GM23338 (cell line): Measurements from ENCODE around the gene SPINT1. TPM values are rescaled to one million over a fixed set of nuclear protein-coding genes. Genes with fewer than 3 reads are reported as not detected.

Source experiments
- ATAC-seq: fragments of 200-7000 bp; cut with Tn5 transposase; 3 replicates; pipeline ENCODE4 v1.9.1; 2020
- DNase-seq: peaks from one replicate; pipeline ENCODE4 v3.0.0-alpha.2; 2015; ENCODE audit warnings: low spot score
- H2AFZ ChIP-seq: fragments of 200-600 bp; sonication (generic); 2 replicates; pipeline ENCODE4 v1.8.0; 2016; ENCODE audit warnings: antibody characterized with exemption, mild to moderate bottlenecking, moderate library complexity
- H3F3A ChIP-seq: fragments of 200-600 bp; sonication (generic); replicated peaks from 2 replicates; pipeline ENCODE4 v1.8.0; 2017; ENCODE audit warnings: antibody characterized with exemption, mixed run types, low read depth
- H3K27ac ChIP-seq: fragments of 200-600 bp; sonication (generic); 2 replicates; pipeline ENCODE4 v1.6.1; 2016; ENCODE audit warnings: low read depth
- H3K27me3 ChIP-seq: fragments of 200-600 bp; sonication (generic); 2 replicates; pipeline ENCODE4 v1.8.0; 2016; ENCODE audit warnings: mild to moderate bottlenecking, mixed run types, moderate library complexity; ENCODE audit not compliant: insufficient read depth
- H3K36me3 ChIP-seq: fragments of 200-600 bp; sonication (generic); 2 replicates; pipeline ENCODE4 v1.8.0; 2016; ENCODE audit warnings: mild to moderate bottlenecking; ENCODE audit not compliant: insufficient read depth
- H3K4me1 ChIP-seq: fragments of 200-600 bp; sonication (generic); 2 replicates; pipeline ENCODE4 v1.8.0; 2016; ENCODE audit warnings: mild to moderate bottlenecking, moderate library complexity; ENCODE audit not compliant: insufficient read depth
- H3K4me2 ChIP-seq: fragments of 200-600 bp; sonication (generic); 2 replicates; pipeline ENCODE4 v1.7.1; 2017; ENCODE audit warnings: mixed run types
- H3K4me3 ChIP-seq: fragments of 200-600 bp; sonication (generic); 2 replicates; pipeline ENCODE4 v1.6.1; 2016; ENCODE audit warnings: mixed run types
- H3K79me2 ChIP-seq: fragments of 200-600 bp; sonication (generic); replicated peaks from 2 replicates; pipeline ENCODE4 v1.8.0; 2017; ENCODE audit warnings: mild to moderate bottlenecking; ENCODE audit not compliant: insufficient read depth
- H3K9me2 ChIP-seq: fragments of 200-600 bp; sonication (generic); 2 replicates; pipeline ENCODE4 v1.8.0; 2017; ENCODE audit not compliant: insufficient read depth
- H4K20me1 ChIP-seq: fragments of 200-600 bp; sonication (generic); replicated peaks from 2 replicates; pipeline ENCODE4 v1.8.0; 2017; ENCODE audit warnings: mild to moderate bottlenecking; ENCODE audit not compliant: insufficient read depth
- H3K27ac Mint-ChIP-seq: 2 replicates; pipeline ENCODE4 v1.8.0; 2020; ENCODE audit warnings: inconsistent platforms, mild to moderate bottlenecking, moderate library complexity, mixed read lengths
- H3K27me3 Mint-ChIP-seq: 3 replicates; pipeline ENCODE4 v1.8.0; 2022; ENCODE audit warnings: low read depth, mild to moderate bottlenecking, moderate library complexity, mixed read lengths, inconsistent platforms; ENCODE audit not compliant: insufficient read depth, poor library complexity
- H3K36me3 Mint-ChIP-seq: 3 replicates; pipeline ENCODE4 v1.8.0; 2021; ENCODE audit warnings: low read depth, mild to moderate bottlenecking, inconsistent platforms, moderate library complexity, mixed read lengths
- H3K4me1 Mint-ChIP-seq: 3 replicates; pipeline ENCODE4 v1.8.0; 2020; ENCODE audit warnings: mild to moderate bottlenecking, inconsistent platforms, mixed read lengths
- H3K4me3 Mint-ChIP-seq: 3 replicates; pipeline ENCODE4 v1.8.0; 2021; ENCODE audit warnings: moderate library complexity, mild to moderate bottlenecking, inconsistent platforms, mixed read lengths
- H3K9me3 Mint-ChIP-seq: 3 replicates; pipeline ENCODE4 v1.8.0; 2020; ENCODE audit warnings: moderate library complexity, mild to moderate bottlenecking, inconsistent platforms, mixed read lengths
- CREB1 ChIP-seq: fragments of 250-450 bp; sonication (Bioruptor Pico); IDR thresholded peaks from 2 replicates; pipeline ENCODE4 v1.5.0; 2020; ENCODE audit warnings: low read depth, mild to moderate bottlenecking, moderate library complexity
- EZH2 ChIP-seq: fragments of 200-600 bp; sonication (generic); IDR thresholded peaks from one replicate; pipeline ENCODE4 v1.8.0; 2017; ENCODE audit warnings: antibody characterized with exemption, mild to moderate bottlenecking, low read depth; ENCODE audit not compliant: unreplicated experiment
- EZH2phosphoT487 ChIP-seq: fragments of 200-600 bp; sonication (generic); IDR thresholded peaks from one replicate; pipeline ENCODE4 v1.8.1; 2018; ENCODE audit warnings: antibody characterized with exemption; ENCODE audit not compliant: unreplicated experiment
- POLR2AphosphoS5 ChIP-seq: IDR thresholded peaks from 2 replicates; pipeline ENCODE4 v1.6.1; 2016; ENCODE audit warnings: antibody characterized with exemption, low read depth
- ZNF331 ChIP-seq: fragments of 250-450 bp; sonication (Bioruptor Pico); IDR thresholded peaks from 2 replicates; pipeline ENCODE4 v1.5.0; 2020; ENCODE audit warnings: low read depth, mild to moderate bottlenecking, moderate library complexity
- polyA plus RNA-seq: library from polyadenylated mRNA; unstranded; fragments of >200 nt; fragmentation: Nextera tagmentation; extraction: Ambion mirVana; gene quantifications from 2 replicates; pipeline ENCODE4 v1.2.1, GENCODE V29; 2016
- total RNA-seq: library from RNA; depleted of rRNA; stranded (reverse); fragments of >200 nt; shearing (Covaris generic); gene quantifications from 2 replicates; pipeline ENCODE4 v1.2.3, GENCODE V29; 2014
- TF ChIP-seq, protein P1 (sequence below), 2 experiments: fragments of 200-600 bp in 1 of 2; sonication (generic) in 1 of 2; conservative IDR thresholded peaks; 2 replicates each; pipeline versions ENCODE4 v1.5.1 to v1.6.1; 2016 to 2017; ENCODE audit warnings: antibody characterized with exemption in 2 of 2, low read depth in 2 of 2, mild to moderate bottlenecking in 2 of 2, moderate library complexity in 1 of 2
- TF ChIP-seq, protein P2 (sequence below): fragments of 250-450 bp; sonication (Bioruptor Pico); IDR thresholded peaks from 2 replicates; pipeline ENCODE4 v1.5.0; 2020; ENCODE audit warnings: mild to moderate bottlenecking, moderate library complexity

Gene SPINT1
- total and polyA plus RNA-seq, 2 experiments from 2014 or later = 41.3 to 253 TPM

DNA sequence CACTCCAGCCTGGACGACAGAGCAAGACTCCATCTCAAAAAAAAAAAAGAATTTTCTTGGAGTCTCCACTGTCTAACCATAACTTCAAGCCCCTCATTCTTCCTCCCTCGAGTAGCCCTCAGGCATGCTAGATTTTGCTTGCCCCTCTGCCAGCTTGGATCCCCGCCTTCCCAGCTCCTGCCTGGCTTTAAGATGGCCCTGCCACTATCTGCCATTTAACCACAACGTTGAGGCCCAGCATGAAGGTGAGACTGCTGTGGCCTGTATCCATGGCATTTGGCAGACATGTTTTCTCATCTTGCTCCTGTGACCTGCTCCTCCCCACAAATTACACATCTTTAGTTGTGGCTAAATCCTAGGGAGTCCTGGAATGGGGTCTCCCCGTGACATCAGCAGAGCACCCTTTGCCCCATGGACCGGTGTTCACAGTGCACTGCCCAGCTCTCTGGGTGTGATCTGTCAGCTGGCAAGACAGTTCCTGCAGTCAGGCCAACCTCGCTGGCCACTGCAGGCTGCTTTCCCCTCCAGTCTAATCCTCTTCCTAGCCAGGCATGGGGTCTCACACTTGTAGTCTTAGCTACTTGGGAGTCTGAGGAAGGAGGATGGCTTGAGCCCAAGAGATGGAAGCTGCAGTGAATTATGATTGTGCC, 60.8 kb downstream of the SPINT1 start (continued):
- TF ChIP-seq EZH2 = no peak
- TF ChIP-seq, protein P1, sequence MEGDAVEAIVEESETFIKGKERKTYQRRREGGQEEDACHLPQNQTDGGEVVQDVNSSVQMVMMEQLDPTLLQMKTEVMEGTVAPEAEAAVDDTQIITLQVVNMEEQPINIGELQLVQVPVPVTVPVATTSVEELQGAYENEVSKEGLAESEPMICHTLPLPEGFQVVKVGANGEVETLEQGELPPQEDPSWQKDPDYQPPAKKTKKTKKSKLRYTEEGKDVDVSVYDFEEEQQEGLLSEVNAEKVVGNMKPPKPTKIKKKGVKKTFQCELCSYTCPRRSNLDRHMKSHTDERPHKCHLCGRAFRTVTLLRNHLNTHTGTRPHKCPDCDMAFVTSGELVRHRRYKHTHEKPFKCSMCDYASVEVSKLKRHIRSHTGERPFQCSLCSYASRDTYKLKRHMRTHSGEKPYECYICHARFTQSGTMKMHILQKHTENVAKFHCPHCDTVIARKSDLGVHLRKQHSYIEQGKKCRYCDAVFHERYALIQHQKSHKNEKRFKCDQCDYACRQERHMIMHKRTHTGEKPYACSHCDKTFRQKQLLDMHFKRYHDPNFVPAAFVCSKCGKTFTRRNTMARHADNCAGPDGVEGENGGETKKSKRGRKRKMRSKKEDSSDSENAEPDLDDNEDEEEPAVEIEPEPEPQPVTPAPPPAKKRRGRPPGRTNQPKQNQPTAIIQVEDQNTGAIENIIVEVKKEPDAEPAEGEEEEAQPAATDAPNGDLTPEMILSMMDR (conservative IDR thresholded peaks at IDR 0.05; ENCODE audit: low read depth in 2 of 2) = no peak

DNA sequence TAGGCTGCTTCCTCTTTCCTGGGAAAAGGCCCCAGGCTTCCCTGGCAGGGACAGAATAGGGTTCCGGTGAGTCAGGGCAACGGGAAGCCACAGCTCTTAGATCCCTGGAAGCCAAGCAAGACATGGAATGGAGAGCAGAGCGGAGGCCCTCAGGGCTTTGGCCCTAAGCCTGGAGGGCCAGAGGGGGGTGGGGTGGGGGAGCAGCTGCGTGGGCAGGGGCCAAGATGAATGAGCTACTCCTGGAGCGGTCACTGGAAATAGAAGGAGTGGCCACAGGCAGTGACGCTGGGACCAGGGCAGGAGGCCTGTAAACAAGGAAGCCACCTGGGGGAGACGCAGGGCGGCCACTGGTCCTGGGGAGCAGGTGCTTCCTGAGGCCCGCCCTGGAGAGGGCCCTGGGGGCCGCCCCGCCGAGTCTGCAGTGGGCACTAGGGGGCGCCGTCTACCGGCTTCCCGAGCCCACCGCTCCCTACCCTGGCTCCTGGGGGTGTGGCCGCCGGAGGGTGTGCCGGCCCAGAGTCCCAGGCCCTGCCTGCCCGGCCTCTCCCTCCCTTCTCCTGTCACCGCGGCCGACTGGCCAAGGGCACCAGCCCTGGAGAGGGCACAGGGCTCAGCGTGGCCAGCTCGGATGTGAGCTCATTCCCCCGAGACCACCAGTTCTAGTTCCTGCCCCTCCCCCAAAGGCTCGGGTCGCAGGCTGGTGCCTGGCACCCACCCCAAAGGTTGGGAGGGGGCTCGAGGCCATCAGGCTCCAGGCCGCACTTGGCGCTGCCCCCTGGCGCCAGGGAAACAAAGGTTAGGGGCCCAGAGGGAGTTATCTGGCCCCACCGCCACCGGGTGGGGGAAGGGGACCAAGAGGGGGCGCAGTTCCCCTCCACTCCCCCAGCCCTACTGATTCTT, 62.5 kb downstream of the SPINT1 start:
- Histone ChIP-seq H2AFZ (peak overlapping the region; percentile 72; the same call in 1 of the 2 replicates), H3K27ac (0 out of 2 replicates have a peak overlapping the region, but pooled peaks have one; percentile 50), H3K36me3 (no peaks in the 10 kb centered on the region), H4K20me1 (peaks cover 12% of the 10 kb centered on the region), H3K27me3 (no peaks in the 10 kb centered on the region), H3K4me2 (peak overlapping the region; percentile 95), H3K9me2 (no peaks in the 10 kb centered on the region), H3K79me2 (no peaks in the 10 kb centered on the region), H3F3A (peaks cover 18% of the 10 kb centered on the region; the same call in 1 of the 2 replicates), H3K4me3 (peak overlapping the region; percentile 71), H3K4me1 (peaks cover 24% of the 10 kb centered on the region)
- Mint-ChIP-seq H3K9me3 (no peaks in the 10 kb centered on the region), H3K27me3 (peaks cover 20% of the 10 kb centered on the region), H3K4me3 (peak overlapping the region; percentile 64; the same call in 2 of the 3 replicates), H3K4me1 (peaks cover 34% of the 10 kb centered on the region), H3K36me3 (peaks cover 35% of the 10 kb centered on the region), H3K27ac (no peak overlapping the region)
- ATAC-seq (peak; percentile 87), DNase-seq (peak; percentile 91)
- TF ChIP-seq ZNF331 (CRISPR knock-in tag) (no peak), CREB1 (CRISPR knock-in tag) (peak; percentile 47; the same call in 1 of the 2 replicates), EZH2phosphoT487 (no peak), POLR2AphosphoS5 (peak; percentile 52; the same call in 1 of the 2 replicates)
- TF ChIP-seq, protein P2, sequence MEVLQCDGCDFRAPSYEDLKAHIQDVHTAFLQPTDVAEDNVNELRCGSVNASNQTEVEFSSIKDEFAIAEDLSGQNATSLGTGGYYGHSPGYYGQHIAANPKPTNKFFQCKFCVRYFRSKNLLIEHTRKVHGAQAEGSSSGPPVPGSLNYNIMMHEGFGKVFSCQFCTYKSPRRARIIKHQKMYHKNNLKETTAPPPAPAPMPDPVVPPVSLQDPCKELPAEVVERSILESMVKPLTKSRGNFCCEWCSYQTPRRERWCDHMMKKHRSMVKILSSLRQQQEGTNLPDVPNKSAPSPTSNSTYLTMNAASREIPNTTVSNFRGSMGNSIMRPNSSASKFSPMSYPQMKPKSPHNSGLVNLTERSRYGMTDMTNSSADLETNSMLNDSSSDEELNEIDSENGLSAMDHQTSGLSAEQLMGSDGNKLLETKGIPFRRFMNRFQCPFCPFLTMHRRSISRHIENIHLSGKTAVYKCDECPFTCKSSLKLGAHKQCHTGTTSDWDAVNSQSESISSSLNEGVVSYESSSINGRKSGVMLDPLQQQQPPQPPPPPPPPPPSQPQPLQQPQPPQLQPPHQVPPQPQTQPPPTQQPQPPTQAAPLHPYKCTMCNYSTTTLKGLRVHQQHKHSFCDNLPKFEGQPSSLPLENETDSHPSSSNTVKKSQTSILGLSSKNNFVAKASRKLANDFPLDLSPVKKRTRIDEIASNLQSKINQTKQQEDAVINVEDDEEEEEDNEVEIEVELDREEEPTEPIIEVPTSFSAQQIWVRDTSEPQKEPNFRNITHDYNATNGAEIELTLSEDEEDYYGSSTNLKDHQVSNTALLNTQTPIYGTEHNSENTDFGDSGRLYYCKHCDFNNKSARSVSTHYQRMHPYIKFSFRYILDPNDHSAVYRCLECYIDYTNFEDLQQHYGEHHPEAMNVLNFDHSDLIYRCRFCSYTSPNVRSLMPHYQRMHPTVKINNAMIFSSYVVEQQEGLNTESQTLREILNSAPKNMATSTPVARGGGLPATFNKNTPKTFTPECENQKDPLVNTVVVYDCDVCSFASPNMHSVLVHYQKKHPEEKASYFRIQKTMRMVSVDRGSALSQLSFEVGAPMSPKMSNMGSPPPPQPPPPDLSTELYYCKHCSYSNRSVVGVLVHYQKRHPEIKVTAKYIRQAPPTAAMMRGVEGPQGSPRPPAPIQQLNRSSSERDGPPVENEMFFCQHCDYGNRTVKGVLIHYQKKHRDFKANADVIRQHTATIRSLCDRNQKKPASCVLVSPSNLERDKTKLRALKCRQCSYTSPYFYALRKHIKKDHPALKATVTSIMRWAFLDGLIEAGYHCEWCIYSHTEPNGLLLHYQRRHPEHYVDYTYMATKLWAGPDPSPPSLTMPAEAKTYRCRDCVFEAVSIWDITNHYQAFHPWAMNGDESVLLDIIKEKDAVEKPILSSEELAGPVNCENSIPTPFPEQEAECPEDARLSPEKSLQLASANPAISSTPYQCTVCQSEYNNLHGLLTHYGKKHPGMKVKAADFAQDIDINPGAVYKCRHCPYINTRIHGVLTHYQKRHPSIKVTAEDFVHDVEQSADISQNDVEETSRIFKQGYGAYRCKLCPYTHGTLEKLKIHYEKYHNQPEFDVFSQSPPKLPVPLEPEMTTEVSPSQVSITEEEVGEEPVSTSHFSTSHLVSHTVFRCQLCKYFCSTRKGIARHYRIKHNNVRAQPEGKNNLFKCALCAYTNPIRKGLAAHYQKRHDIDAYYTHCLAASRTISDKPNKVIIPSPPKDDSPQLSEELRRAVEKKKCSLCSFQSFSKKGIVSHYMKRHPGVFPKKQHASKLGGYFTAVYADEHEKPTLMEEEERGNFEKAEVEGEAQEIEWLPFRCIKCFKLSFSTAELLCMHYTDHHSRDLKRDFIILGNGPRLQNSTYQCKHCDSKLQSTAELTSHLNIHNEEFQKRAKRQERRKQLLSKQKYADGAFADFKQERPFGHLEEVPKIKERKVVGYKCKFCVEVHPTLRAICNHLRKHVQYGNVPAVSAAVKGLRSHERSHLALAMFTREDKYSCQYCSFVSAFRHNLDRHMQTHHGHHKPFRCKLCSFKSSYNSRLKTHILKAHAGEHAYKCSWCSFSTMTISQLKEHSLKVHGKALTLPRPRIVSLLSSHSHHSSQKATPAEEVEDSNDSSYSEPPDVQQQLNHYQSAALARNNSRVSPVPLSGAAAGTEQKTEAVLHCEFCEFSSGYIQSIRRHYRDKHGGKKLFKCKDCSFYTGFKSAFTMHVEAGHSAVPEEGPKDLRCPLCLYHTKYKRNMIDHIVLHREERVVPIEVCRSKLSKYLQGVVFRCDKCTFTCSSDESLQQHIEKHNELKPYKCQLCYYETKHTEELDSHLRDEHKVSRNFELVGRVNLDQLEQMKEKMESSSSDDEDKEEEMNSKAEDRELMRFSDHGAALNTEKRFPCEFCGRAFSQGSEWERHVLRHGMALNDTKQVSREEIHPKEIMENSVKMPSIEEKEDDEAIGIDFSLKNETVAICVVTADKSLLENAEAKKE (CRISPR knock-in tag) = no peak
- TF ChIP-seq, protein P1 (conservative IDR thresholded peaks at IDR 0.05; ENCODE audit: low read depth in 2 of 2) = peak; percentile 60 to 95
